Stimulated activated CD4-positive, alpha-beta T cell treated with anti-CD3 and anti-CD28 coated beads, Interleukin-15, amount 100 ng/mL, for 24 hours (primary cell): Measurements from ENCODE around the gene LIMCH1.

Experiments
- DNase-seq: peaks from one replicate; pipeline ENCODE4 v3.0.0-alpha.2; 2020

Gene LIMCH1

DNA sequence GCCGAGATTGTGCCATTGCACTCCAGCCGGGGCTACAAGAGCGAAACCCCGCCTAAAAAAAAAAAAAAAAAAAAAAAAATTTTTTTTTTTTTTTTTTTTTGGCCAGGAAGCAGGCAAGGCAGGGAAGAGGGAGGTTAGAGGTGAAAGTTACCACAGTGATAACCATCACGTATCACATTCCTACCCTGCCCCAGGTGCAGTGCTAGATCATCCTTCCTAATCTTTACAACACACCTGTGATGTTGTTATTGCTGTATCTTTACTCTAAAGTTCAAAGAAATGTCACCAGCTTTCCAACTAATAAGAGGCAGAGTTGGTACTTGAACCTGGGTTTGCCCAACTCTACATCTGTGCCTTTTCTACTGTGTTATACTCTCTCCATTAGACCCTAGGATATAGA, 7.2 kb upstream of the LIMCH1 start:
- DNase-seq: no peak

DNA sequence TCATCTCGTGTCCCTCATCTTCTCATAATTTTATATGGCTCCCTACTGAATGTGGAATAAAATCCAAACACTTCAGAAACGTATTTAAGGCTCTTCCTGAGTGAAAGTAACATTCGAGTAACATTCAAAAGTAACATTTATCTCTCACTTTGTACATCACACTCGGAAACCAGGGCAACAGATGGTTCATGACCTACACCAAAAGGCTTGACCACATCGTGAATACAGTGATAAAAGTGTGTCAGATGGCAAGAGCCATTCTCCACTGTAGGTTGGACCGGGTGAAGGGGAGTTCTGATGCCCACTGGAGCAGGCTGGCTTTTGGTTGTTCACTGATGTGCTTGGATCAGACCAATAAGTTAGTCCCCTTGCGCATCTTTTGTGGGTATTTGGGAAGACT, 5.6 kb upstream of the LIMCH1 start:
- DNase-seq: no peak

GRCh38 chr4:41532882-41533281, 5.1 kb upstream of the LIMCH1 start:
- no peak for DNase-seq

DNA sequence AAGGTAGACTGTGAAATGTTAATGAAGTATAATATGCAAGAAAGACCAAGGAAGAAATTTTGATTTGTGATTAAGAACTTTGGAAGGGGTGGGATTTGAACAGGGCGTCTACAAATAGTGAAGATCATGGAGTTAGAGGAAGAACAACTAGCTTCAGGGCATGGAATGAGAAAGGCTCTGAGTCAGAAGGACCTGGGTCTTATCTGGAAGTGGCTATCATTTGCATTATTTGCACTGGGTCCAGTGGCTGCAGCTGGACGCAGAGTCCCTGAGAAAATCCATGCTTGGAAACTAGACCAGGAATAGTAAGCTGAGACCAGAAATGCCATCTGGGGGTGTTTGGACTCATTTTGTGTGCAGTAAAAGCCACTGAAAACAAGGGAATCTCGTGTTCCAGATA, 4.3 kb upstream of the LIMCH1 start:
- DNase-seq: no peak

GRCh38 chr4:41534404-41534803, 3.6 kb upstream of the LIMCH1 start:
- no peak for DNase-seq

- no peak for DNase-seq
Observed at GRCh38 chr4:41535911-41536371, 2.0 kb upstream of the LIMCH1 start.

DNA sequence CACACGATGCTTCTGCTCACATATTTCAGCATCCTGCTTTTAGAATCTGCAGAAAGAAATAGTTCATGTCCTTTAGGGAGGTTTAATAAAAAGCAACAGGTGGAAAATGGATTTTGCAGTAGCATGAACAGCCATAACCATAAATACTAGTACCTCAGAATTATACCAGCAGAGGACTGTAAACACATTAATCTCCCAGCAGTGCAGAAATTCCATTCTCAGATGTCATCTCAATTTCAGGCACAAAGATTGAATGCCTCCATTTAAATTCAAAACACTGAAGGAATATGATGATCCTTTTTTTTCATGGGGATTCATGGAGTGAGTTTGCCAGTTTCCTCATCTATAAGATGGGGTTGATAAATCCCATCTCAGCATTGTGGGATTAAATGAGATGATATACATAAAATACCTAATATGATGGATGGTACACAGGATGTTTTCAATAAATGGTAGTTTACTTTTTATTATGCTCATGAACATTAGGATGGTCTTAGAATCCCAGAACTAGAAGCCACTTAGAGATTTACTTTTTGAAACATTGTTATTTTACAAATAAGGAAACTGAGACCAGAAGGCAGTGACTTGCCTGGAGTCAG, 566 bp upstream of the LIMCH1 start:
- no peak for DNase-seq

DNA sequence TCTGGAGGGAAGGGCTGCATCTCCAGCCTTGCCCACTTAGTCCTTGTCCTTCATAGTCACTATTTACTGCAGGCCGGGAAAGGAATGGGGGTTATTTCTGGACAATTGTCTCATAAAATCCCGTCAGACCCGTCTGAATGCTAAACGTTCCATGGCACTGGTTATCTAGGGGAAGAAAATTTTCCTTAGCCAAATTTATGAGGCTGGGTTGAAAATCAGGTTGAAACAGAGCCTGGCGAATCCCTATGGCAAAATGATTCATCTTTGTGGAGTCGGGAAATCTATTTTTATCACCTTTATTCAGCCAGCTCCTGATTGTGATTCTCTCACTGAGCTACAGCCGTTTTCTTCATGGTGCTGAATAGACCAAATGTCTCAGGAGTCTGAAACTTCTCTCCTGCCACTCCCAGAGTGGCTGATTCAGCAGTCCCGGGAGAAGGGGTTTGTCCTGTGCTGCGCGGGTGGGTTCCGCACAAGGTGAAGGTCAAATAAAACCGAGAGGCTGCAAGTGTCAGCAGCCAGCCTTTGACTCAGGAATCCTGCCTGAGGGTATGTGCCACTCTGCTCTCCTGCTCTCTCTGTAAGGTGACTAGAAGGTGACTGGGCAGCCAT, 1.0 kb downstream of the LIMCH1 start:
- no peak for DNase-seq

- no peak for DNase-seq
Observed at GRCh38 chr4:41539711-41540110, 1.8 kb downstream of the LIMCH1 start.

DNA sequence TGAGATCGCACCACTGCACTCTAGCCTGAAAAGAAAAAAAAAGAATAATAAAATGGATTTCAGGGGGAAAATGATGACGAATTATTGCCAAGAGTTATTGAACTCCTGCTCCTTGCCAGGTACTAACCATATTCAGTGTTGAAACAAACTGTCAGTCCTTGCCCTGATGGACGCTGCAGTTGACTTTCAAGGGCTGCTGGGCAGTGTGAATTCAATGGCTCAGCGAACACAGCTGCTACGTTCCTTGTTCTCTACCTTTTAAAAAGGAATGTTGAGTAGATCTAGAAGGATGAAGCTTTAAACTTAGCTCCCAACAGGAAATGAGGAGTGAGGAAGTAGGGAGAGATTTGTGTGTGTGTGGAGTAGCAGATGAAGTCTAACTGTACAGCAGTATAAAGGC, 2.7 kb downstream of the LIMCH1 start:
- DNase-seq: no peak

DNA sequence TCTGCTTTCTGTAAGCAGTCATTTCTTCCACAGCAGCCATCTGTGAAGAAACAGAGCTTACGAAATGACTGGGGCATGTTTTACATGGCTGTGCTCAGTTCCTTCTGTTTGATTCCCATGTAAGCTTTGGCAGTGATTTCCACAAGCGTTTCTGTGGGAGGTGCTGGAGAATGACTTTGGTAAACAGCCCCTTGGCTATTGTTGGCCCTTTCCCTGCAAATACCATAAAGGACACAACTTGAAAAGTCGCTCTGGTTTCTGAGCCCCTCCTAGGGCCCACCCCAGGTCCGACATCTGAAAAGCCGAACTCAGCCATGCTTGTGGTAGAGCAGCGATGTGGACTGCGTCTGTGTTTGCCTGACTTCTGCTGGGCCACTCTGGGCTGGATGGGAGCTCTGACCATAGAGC, 3.7 kb downstream of the LIMCH1 start:
- no peak for DNase-seq

DNA sequence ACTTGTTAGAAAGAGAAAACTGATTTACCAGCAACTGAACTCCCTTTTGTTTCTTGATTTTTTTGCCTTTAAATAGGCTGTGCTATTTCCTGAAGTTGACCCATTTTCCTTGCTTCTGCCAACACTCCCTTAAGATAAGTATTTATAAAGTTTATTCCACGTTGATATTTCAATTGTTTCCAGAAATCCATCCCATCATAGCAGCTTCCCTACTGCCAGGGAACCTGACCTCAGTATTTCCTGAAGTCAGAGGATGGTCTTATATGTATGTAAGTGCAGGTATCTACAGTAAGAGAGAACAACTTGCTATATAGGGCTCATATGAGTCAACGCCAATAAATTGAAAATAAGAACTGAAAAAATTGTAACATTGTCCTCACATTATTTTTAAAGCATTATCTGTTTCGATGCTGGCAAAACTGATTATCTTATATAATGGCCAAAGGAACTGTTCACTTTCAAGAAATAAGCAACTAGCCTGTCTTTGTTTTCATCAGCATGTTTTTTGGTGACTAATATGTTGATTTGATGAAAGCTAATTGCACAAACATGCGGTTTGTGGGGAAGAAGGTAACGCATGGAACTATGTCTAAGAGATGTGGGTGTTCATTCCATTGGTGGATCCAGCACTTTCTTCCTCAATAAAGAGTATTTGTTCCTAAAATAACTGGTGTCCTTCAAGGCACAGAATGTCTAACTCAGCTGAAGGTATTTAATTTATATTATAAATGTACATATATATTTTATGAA, 4.7 kb downstream of the LIMCH1 start:
- no peak for DNase-seq

GRCh38 chr4:41545238-41545637, 7.3 kb downstream of the LIMCH1 start:
- DNase-seq: no peak

DNA sequence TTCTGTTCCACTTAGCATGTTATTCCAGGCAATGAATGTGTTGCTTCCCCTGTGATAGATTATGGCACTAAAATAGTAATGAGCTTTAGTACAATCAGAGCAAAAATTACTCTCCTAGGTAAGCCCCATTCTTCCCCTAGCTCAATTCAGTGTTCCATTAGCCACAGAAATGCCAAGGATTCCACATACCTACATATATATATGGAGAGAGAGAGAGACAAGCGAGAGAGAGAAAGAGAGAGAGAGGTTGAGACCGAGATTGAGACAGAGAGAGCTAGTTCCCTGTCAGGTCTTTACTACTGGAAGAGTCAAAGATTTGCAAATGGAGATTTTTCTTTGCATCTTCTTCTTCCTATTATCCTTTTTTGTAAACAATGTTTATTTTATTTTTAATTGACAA, 8.7 kb downstream of the LIMCH1 start:
- no peak for DNase-seq

DNA sequence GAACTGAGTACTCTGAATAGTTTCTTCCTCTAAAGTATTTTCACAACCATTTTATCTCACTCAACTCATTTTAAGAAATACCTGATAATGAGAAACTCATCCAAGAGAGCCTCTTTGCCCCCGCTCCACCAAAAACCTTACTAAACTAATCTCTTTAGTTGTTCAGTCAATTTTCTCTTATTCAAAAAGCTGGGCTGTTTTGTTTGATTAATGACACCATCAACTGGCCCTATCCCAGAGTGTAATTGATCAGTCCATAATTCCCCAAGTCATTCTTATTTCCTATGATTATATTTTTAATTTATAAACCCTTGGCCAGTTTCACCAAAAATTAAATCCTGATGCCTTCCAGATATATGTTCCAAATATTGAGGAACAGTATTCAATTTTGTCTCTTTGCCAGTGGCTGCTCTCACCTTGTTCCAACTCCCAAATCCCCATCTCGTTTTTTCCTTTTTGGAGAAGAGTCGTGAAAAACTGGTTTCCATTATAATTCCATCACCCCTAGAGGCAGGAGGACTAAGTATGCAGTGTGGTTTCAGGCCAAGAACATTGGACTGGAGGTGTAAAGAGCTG, 10.4 kb downstream of the LIMCH1 start:
- DNase-seq: no peak

- no peak for DNase-seq
Observed at GRCh38 chr4:41549478-41549877, 11.5 kb downstream of the LIMCH1 start.

- DNase-seq: no peak
Observed at GRCh38 chr4:41550308-41550707, 12.4 kb downstream of the LIMCH1 start.

- no peak for DNase-seq
Observed at GRCh38 chr4:41551536-41551935, 13.6 kb downstream of the LIMCH1 start.

DNA sequence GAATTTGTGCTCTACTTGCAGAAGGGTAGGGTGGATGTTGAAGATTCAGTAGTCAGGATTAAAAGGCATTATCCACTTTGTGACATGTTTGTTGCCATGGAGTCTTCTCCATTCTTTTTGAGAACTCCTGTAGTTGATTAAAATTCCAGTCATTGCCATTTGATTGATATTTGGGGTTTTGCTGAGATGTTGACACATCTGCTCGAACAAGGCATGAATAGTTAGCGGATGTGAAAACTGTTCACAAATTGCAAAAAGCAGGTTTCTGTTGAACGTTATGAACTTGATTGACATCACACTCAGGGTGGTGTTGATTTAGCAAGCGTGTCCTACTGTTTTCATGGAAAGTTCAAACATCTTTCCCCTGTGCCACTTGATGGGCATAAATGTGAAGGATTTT, 16.9 kb downstream of the LIMCH1 start:
- DNase-seq: no peak

- DNase-seq: no peak
Observed at GRCh38 chr4:41556526-41556925, 18.6 kb downstream of the LIMCH1 start.

- DNase-seq: no peak
Observed at GRCh38 chr4:41559940-41560516, 22.1 kb downstream of the LIMCH1 start.

DNA sequence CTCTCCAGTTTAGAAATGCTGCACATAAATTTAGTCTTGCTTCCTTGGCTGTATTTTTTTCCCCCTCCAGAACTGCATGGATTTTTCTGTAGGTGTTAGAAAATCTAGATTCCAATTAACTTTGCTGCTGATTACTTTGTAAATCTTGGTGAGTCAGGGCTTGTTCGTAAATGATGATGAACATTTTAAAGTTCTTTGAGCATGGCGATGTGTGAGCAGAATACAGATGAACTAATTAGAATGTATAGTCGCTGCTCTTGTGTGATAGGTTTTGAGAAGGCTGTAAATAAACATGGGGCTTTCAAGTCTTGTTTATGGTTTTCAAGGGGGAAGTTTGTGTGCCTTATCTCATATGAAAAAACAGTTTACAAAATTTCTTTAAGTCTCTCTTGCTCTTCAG, 23.3 kb downstream of the LIMCH1 start:
- DNase-seq: no peak

DNA sequence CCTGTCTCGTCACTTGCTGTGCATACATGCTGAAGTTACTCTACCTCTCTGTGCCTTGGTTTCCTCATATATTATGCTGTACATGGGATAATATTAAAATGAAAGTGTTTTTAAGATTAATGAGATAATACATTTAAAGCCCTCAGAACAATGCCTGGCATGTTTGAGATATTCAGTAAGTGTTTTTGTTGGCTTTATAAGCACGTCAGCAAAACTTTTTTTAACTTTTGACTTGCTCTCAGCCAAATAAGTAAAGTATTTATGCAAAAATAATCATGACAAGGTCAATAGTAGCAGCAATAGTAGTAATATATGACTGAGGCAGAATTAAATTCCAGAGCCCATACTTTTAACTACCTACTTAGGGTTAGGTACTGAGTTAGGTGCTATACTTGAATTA, 29.2 kb downstream of the LIMCH1 start:
- no peak for DNase-seq

- DNase-seq: no peak
Observed at GRCh38 chr4:41568363-41568762, 30.4 kb downstream of the LIMCH1 start.
